IMR-90 (cell line): ENCODE results near the gene PCGF3. TPM values are rescaled to one million over a fixed set of nuclear protein-coding genes. Genes with fewer than 3 reads are reported as not detected.

Experiments
- ATAC-seq: fragments of 200-7000 bp; cut with Tn5 transposase; 2 replicates; pipeline ENCODE4 v1.9.1; 2020; ENCODE audit warnings: low read depth, mild to moderate bottlenecking, moderate library complexity
- BruUV-seq: library from RNA; stranded (reverse); fragments of 400-500 nt; replicated peaks from 2 replicates; lab custom pipeline; 2021; lab: Mats Ljungman, UMichigan
- CTCF ChIA-PET: fragments of 300-600 bp; formaldehyde crosslinking; extraction: SDS; loops from one replicate; lab custom pipeline; 2021; ENCODE audit warnings: antibody characterized with exemption; lab: Yijun Ruan, JAX
- POLR2A ChIA-PET: fragments of 300-600 bp; sonication (Branson Sonifier 250); formaldehyde crosslinking; loops from one replicate; lab custom pipeline; 2022; ENCODE audit warnings: antibody characterized with exemption; ENCODE audit not compliant: unreplicated experiment; lab: Charles Lee
- DNase-seq: peaks from one replicate; pipeline ENCODE4 v3.0.0; 2013
- H2AFZ ChIP-seq: replicated peaks from 2 replicates; pipeline ENCODE3; 2013; ENCODE audit warnings: low read length, mild to moderate bottlenecking; ENCODE audit not compliant: poor library complexity
- H2AK5ac ChIP-seq: 2 replicates; pipeline ENCODE4 v1.6.1; 2013; ENCODE audit warnings: low read depth, low read length, inconsistent platforms
- H2AK9ac ChIP-seq: replicated peaks from 2 replicates; pipeline ENCODE3; 2013; ENCODE audit warnings: mild to moderate bottlenecking, low read depth, low read length, moderate library complexity; ENCODE audit not compliant: poor library complexity
- H2BK120ac ChIP-seq: 2 replicates; pipeline ENCODE4 v1.6.1; 2013; ENCODE audit warnings: low read depth, low read length, inconsistent platforms
- H2BK15ac ChIP-seq: 3 replicates; pipeline ENCODE4 v1.6.1; 2013; ENCODE audit warnings: low read depth, low read length, inconsistent platforms
- H2BK20ac ChIP-seq: 2 replicates; pipeline ENCODE4 v1.6.1; 2013; ENCODE audit warnings: low read depth, mild to moderate bottlenecking, inconsistent platforms, low read length, moderate library complexity
- H2BK5ac ChIP-seq: 2 replicates; pipeline ENCODE4 v1.6.1; 2013; ENCODE audit warnings: mild to moderate bottlenecking, low read depth, low read length, inconsistent platforms; ENCODE audit not compliant: poor library complexity, severe bottlenecking
- H3K14ac ChIP-seq: replicated peaks from 2 replicates; pipeline ENCODE4 v1.6.1; 2013; ENCODE audit warnings: low read depth, low read length, inconsistent platforms
- H3K18ac ChIP-seq: 2 replicates; pipeline ENCODE4 v1.6.1; 2013; ENCODE audit warnings: low read depth, low read length, control low read depth
- H3K23ac ChIP-seq: 2 replicates; pipeline ENCODE4 v1.6.1; 2013; ENCODE audit warnings: low read depth, low read length, inconsistent platforms
- H3K27ac ChIP-seq: 2 replicates; pipeline ENCODE4 v1.5.1; 2013; ENCODE audit warnings: mild to moderate bottlenecking, control low read depth, low read length; ENCODE audit not compliant: insufficient read depth
- H3K27me3 ChIP-seq: 2 replicates; pipeline ENCODE4 v1.6.1; 2013; ENCODE audit warnings: low read length; ENCODE audit not compliant: control insufficient read depth, insufficient read depth
- H3K36me3 ChIP-seq: 2 replicates; pipeline ENCODE4 v1.6.1; 2013; ENCODE audit warnings: low read length, mixed read lengths; ENCODE audit not compliant: control insufficient read depth, insufficient read depth
- H3K4ac ChIP-seq: 2 replicates; pipeline ENCODE4 v1.6.1; 2013; ENCODE audit warnings: low read depth, low read length, inconsistent platforms
- H3K4me1 ChIP-seq: 2 replicates; pipeline ENCODE4 v1.6.1; 2013; ENCODE audit warnings: low read length, mixed read lengths; ENCODE audit not compliant: control insufficient read depth, insufficient read depth
- H3K4me2 ChIP-seq: 2 replicates; pipeline ENCODE4 v1.6.1; 2013; ENCODE audit warnings: low read depth, mild to moderate bottlenecking, control low read depth, low read length, moderate library complexity
- H3K4me3 ChIP-seq: 2 replicates; pipeline ENCODE4 v1.5.1; 2013; ENCODE audit warnings: low read depth, mild to moderate bottlenecking, control low read depth, low read length, moderate library complexity; ENCODE audit not compliant: insufficient read depth
- H3K56ac ChIP-seq: 2 replicates; pipeline ENCODE4 v1.6.1; 2013; ENCODE audit warnings: low read length, inconsistent platforms; ENCODE audit not compliant: insufficient read depth; ENCODE audit errors: extremely low read depth
- H3K79me1 ChIP-seq, 2 experiments: 2 replicates each; pipeline ENCODE4 v1.6.1; 2013; ENCODE audit warnings: low read length in 2 of 2, inconsistent platforms in 1 of 2, low read depth in 1 of 2
- H3K9ac ChIP-seq: 2 replicates; pipeline ENCODE4 v1.6.1; 2013; ENCODE audit warnings: low read depth, low read length, control low read depth
- H3K9me1 ChIP-seq: 2 replicates; pipeline ENCODE4 v1.6.1; 2013; ENCODE audit warnings: low read length, inconsistent platforms; ENCODE audit not compliant: insufficient read depth
- H3K9me3 ChIP-seq: 2 replicates; pipeline ENCODE4 v1.6.1; 2013; ENCODE audit warnings: low read length; ENCODE audit not compliant: control insufficient read depth, insufficient read depth
- H4K20me1 ChIP-seq: 2 replicates; pipeline ENCODE4 v1.6.1; 2013; ENCODE audit warnings: low read length, inconsistent platforms; ENCODE audit not compliant: insufficient read depth
- H4K5ac ChIP-seq: 2 replicates; pipeline ENCODE4 v1.6.1; 2013; ENCODE audit warnings: mild to moderate bottlenecking, low read depth, low read length, control low read depth
- H4K8ac ChIP-seq, 2 experiments: 2 replicates each; pipeline ENCODE4 v1.6.1; 2013; ENCODE audit warnings: low read depth in 2 of 2, low read length in 2 of 2, control low read depth in 1 of 2, inconsistent platforms in 1 of 2
- H4K91ac ChIP-seq: 2 replicates; pipeline ENCODE4 v1.6.1; 2013; ENCODE audit warnings: low read depth, low read length, inconsistent platforms; ENCODE audit not compliant: insufficient read depth
- BHLHE40 ChIP-seq: fragments of 150-350 bp; IDR thresholded peaks from 2 replicates; pipeline ENCODE4 v1.6.1; 2016; ENCODE audit warnings: mild to moderate bottlenecking, low read depth, low read length
- CEBPB ChIP-seq: IDR thresholded peaks from 2 replicates; pipeline ENCODE4 v1.6.1; 2012; ENCODE audit warnings: low read depth, low read length, improper control_type of control experiment
- CTCF ChIP-seq: conservative IDR thresholded peaks from 2 replicates; pipeline ENCODE4 v1.5.1; 2012; ENCODE audit warnings: mild to moderate bottlenecking, low read depth, low read length, improper control_type of control experiment
- ELK1 ChIP-seq: fragments of 150-350 bp; IDR thresholded peaks from 2 replicates; pipeline ENCODE4 v1.6.1; 2016; ENCODE audit warnings: low read depth, mild to moderate bottlenecking, low read length, moderate library complexity, borderline replicate concordance
- FOS ChIP-seq: fragments of 150-350 bp; IDR thresholded peaks from 2 replicates; pipeline ENCODE4 v1.6.1; 2016; ENCODE audit warnings: low read depth, low read length
- MAFK ChIP-seq: IDR thresholded peaks from 2 replicates; pipeline ENCODE4 v1.6.1; 2012; ENCODE audit warnings: low read depth, low read length, improper control_type of control experiment
- MAZ ChIP-seq: IDR thresholded peaks from 2 replicates; pipeline ENCODE4 v1.6.1; 2012; ENCODE audit warnings: low read depth, mild to moderate bottlenecking, low read length, improper control_type of control experiment, moderate library complexity, borderline replicate concordance
- MXI1 ChIP-seq: IDR thresholded peaks from 2 replicates; pipeline ENCODE4 v1.6.1; 2012; ENCODE audit warnings: low read depth, mild to moderate bottlenecking, low read length, moderate library complexity, borderline replicate concordance
- NFE2L2 ChIP-seq: fragments of 150-350 bp; IDR thresholded peaks from 2 replicates; pipeline ENCODE4 v1.6.1; 2016; ENCODE audit warnings: low read depth, mild to moderate bottlenecking, low read length
- RAD21 ChIP-seq: IDR thresholded peaks from 2 replicates; pipeline ENCODE4 v1.6.1; 2012; ENCODE audit warnings: low read length, improper control_type of control experiment
- RCOR1 ChIP-seq: IDR thresholded peaks from 2 replicates; pipeline ENCODE4 v1.6.1; 2012; ENCODE audit warnings: mild to moderate bottlenecking, low read length, improper control_type of control experiment; ENCODE audit not compliant: insufficient replicate concordance
- RFX5 ChIP-seq: IDR thresholded peaks from 2 replicates; pipeline ENCODE4 v1.8.0; 2012; ENCODE audit warnings: low read depth, mild to moderate bottlenecking, low read length, moderate library complexity
- SMC3 ChIP-seq: fragments of 150-350 bp; IDR thresholded peaks from 2 replicates; pipeline ENCODE4 v1.6.1; 2016; ENCODE audit warnings: low read depth, mild to moderate bottlenecking, antibody characterized with exemption, low read length, moderate library complexity
- WGBS, 2 experiments: methylation state at CpG; one replicate each; pipeline versions ENCODE4 v1.1.5 to v1.1.7; 2013; ENCODE audit warnings: missing lambda C conversion rate in 2 of 2; ENCODE audit not compliant: insufficient read length in 1 of 2; ENCODE audit errors: extremely low coverage in 2 of 2; 5-methylcytosine and 5-hydroxymethylcytosine counted together
- dilution Hi-C: fragments of 300-500 bp; cut with HindIII; formaldehyde crosslinking; loops from one replicate; pipeline ENCODE4 v1.14.3; 2018; ENCODE audit warnings: low sequenced_read_pairs; ENCODE audit not compliant: unreplicated experiment
- in situ Hi-C: fragments of 300-500 bp; cut with MboI; formaldehyde crosslinking; loops from 3 replicates; pipeline ENCODE4 v1.14.3; 2019; ENCODE audit warnings: low sequenced_read_pairs, inconsistent platforms, mixed read lengths
- intact Hi-C: fragments of 100-400 bp; cut with micrococcal nuclease; formaldehyde crosslinking; loops from 2 replicates; pipeline ENCODE4 v1.10.0; 2022
- polyA plus RNA-seq, 3 experiments: library from polyadenylated mRNA; depleted of rRNA; stranded (reverse); fragments of >200 nt; gene quantifications; 2 replicates each; pipeline ENCODE4 v1.2.3, GENCODE V29; 2012; ENCODE audit warnings: low replicate concordance in 1 of 3
- total RNA-seq: library from RNA; depleted of rRNA; stranded (reverse); fragments of >200 nt; gene quantifications from 2 replicates; pipeline ENCODE4 v1.2.3, GENCODE V29; 2012
- TF ChIP-seq, protein P1 (sequence below): fragments of 150-350 bp; IDR thresholded peaks from 2 replicates; pipeline ENCODE4 v1.6.1; 2017; ENCODE audit warnings: mild to moderate bottlenecking, antibody characterized with exemption, low read length, low read depth

The PCGF3 gene
- total and polyA plus RNA-seq, 2 of the 4 experiments (the other 2 are of a cell fraction) = 40.0 to 55.3 TPM

DNA sequence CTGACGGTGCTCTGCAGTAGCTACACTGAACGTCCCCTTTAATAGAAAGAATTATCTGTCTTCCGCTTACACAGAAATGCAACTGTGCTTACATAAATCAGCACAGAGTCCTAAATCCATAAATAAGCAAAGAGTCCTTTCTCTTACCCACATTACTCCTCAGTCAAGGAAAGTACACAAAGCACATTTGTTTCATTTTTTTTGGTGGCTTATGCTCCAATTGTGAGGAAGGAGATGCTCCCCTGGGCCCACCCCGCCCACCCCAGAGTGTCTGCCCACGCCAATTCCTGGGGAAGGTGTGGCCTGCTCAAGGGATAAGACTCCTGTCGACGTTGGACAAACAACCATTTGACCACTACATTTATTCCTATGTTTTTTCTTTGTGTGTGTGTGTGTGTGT, 66.5 kb downstream of the PCGF3 start:
- H3K18ac ChIP-seq = no peak overlapping the region
- H3K36me3 ChIP-seq = peaks cover 52% of the 10 kb centered on the region
- H3K27ac ChIP-seq = no peak overlapping the region
- no peaks in the 10 kb centered on the region for H3K9me3 ChIP-seq
- no TSS peak for BruUV-seq
- H3K9me1 ChIP-seq = peaks cover 13% of the 10 kb centered on the region
- H4K5ac ChIP-seq = no peak overlapping the region
- no peak overlapping the region for H3K4me2 ChIP-seq
- dilution Hi-C loops (no loop called here), intact Hi-C loops (no loop called here), in situ Hi-C loops (no loop called here)
- no peak overlapping the region for H3K56ac ChIP-seq
- no CpG with 5 or more reads among the region's 7 CpGs for WGBS, 2 experiments
- H2AFZ ChIP-seq = no peak overlapping the region
- no peak overlapping the region for H4K91ac ChIP-seq
- DNase-seq (no peak), ATAC-seq (no peak)
- no peak overlapping the region for H3K23ac ChIP-seq
- H2BK5ac ChIP-seq = no peak overlapping the region
- no peak overlapping the region for H2AK9ac ChIP-seq
- POLR2A ChIA-PET = no interaction called here
- no peak overlapping the region for H2AK5ac ChIP-seq
- peaks cover 2% of the 10 kb centered on the region for H3K4me1 ChIP-seq
- H2BK120ac ChIP-seq = no peak overlapping the region
- CTCF ChIA-PET = no interaction called here
- no peak overlapping the region for H2BK15ac ChIP-seq
- TF ChIP-seq MAFK = no peak
- TF ChIP-seq SMC3 = no peak
- TF ChIP-seq CTCF = no peak
- TF ChIP-seq FOS = no peak
- no peak for TF ChIP-seq ELK1
- no peak for TF ChIP-seq RFX5
- TF ChIP-seq RCOR1 = no peak
- no peak for TF ChIP-seq BHLHE40
- no peak for TF ChIP-seq MAZ
- TF ChIP-seq NFE2L2 = no peak
- TF ChIP-seq RAD21 = no peak
- no peak for TF ChIP-seq MXI1
- no peak for TF ChIP-seq CEBPB
- TF ChIP-seq, protein P1, sequence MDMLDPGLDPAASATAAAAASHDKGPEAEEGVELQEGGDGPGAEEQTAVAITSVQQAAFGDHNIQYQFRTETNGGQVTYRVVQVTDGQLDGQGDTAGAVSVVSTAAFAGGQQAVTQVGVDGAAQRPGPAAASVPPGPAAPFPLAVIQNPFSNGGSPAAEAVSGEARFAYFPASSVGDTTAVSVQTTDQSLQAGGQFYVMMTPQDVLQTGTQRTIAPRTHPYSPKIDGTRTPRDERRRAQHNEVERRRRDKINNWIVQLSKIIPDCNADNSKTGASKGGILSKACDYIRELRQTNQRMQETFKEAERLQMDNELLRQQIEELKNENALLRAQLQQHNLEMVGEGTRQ = no peak
- H3K4me3 ChIP-seq = no peak overlapping the region
- peaks cover 28 to 72% of the 10 kb centered on the region in 2 experiments for H3K79me1 ChIP-seq
- peaks cover 96% of the 10 kb centered on the region for H4K20me1 ChIP-seq
- no peak overlapping the region for H4K8ac ChIP-seq
- no peaks in the 10 kb centered on the region for H3K27me3 ChIP-seq
- no peak overlapping the region for H3K4ac ChIP-seq
- H3K9ac ChIP-seq = no peak overlapping the region
- H3K14ac ChIP-seq = no peak overlapping the region
- no peak overlapping the region for H2BK20ac ChIP-seq
